Heart left ventricle (tissue), 16 donors: ENCODE results near the gene ST7. TPM values are rescaled to one million over a fixed set of nuclear protein-coding genes. Genes with fewer than 3 reads are reported as not detected.
A peak's percentile ranks its signal among the peaks of the same experiment; 100 is the strongest.

Source experiments
- ATAC-seq, 4 donors: fragments of 200-7000 bp; cut with Tn5 transposase; one replicate each; pipeline ENCODE4 v1.9.1; 2020 to 2022; ENCODE audit warnings: moderate library complexity in 4 of 4, mild to moderate bottlenecking in 3 of 4, moderate number of reproducible peaks in 1 of 4
- DNase-seq, 5 donors: peaks; one replicate each; pipeline ENCODE4 v3.0.0-alpha.2; 2020
- H3K27ac ChIP-seq, 12 donors: fragments of 200-600 bp; sonication (generic) in 4 of 12; one replicate each; pipeline versions ENCODE4 v1.5.0 to v1.8.0; 2016 to 2022; ENCODE audit warnings: mild to moderate bottlenecking in 2 of 12
- H3K27me3 ChIP-seq, 9 donors: fragments of 200-600 bp; sonication (generic) in 2 of 9; one replicate each; pipeline versions ENCODE4 v1.5.1 to v1.8.0; 2016 to 2022; ENCODE audit warnings: mild to moderate bottlenecking in 3 of 9
- H3K36me3 ChIP-seq, 9 donors: fragments of 200-600 bp; sonication (generic) in 2 of 9; one replicate each; pipeline versions ENCODE4 v1.5.0 to v1.8.0; 2018 to 2022; ENCODE audit warnings: mild to moderate bottlenecking in 2 of 9
- H3K4me1 ChIP-seq, 12 donors: fragments of 200-600 bp; sonication (generic) in 4 of 12; one replicate each; pipeline versions ENCODE4 v1.5.0 to v1.8.0; 2016 to 2022; ENCODE audit warnings: mild to moderate bottlenecking in 3 of 12
- H3K4me3 ChIP-seq, 12 donors: fragments of 200-600 bp; sonication (generic) in 4 of 12; one replicate each; pipeline versions ENCODE4 v1.5.0 to v1.8.0; 2017 to 2022; ENCODE audit warnings: mild to moderate bottlenecking in 9 of 12, moderate library complexity in 4 of 12
- H3K9me3 ChIP-seq, 12 donors: fragments of 200-600 bp; sonication (generic) in 4 of 12; one replicate each; pipeline versions ENCODE4 v1.5.0 to v1.8.0; 2016 to 2022; ENCODE audit warnings: mild to moderate bottlenecking in 1 of 12
- CTCF ChIP-seq, 12 donors: fragments of 200-600 bp; sonication (generic) in 4 of 12; IDR thresholded peaks; one replicate each; pipeline versions ENCODE4 v1.5.0 to v1.8.0; 2018 to 2022; ENCODE audit warnings: antibody characterized with exemption in 12 of 12, mild to moderate bottlenecking in 5 of 12
- POLR2A ChIP-seq, 2 donors: fragments of 450-650 bp; IDR thresholded peaks; one replicate each; pipeline ENCODE4 v1.6.1; 2017; ENCODE audit warnings: antibody characterized with exemption in 2 of 2, mild to moderate bottlenecking in 2 of 2, moderate library complexity in 2 of 2
- WGBS, 4 donors: extraction: QIAGEN DNeasy Blood & Tissue Kit in 2 of 4; methylation state at CpG; one replicate each; pipeline versions ENCODE4 v1.1.5 to v1.1.7; 2013 to 2018; 5-methylcytosine and 5-hydroxymethylcytosine counted together
- intact Hi-C, 10 donors: fragments of 100-400 bp; cut with DNase I; formaldehyde crosslinking; loops; one replicate each; pipeline versions ENCODE4 v1.11.1 to v1.14.2; 2022
- polyA plus RNA-seq, 2 donors: library from polyadenylated mRNA; stranded (reverse); fragments of 200-250 nt; gene quantifications; one replicate each; pipeline ENCODE4 v1.2.3, GENCODE V29; 2013
- total RNA-seq, 9 donors: library from RNA; depleted of rRNA in 2 of 9; stranded (reverse); fragments of >200 nt in 2 of 9; fragmentation: NEBNext Ultra II Directional in 3 of 9; extraction: Animal tissue kit (Norgen Biotek cat#: 25700) in 3 of 9; gene quantifications; one replicate each; pipeline versions ENCODE4 v1.1.0 to v1.2.4, GENCODE V29; 2016 to 2023
- donor health status: ischemic (EF 13 %, LVEDD 7.1; RV severe dilation, severe dysfunction).
- donor health status: healthy with polysubstance abuse.
- donor health status: DM: no; HTN: yes; CAD: no.
- donor health status: DM: no; HTN: no; CAD: no.
- donor health status: ischemic (EF 25% LVEDD 6.9; RV normal size, moderate dysfunction).
- donor health status: ischemic (EF 25% LVEDD 5.7; RV mildly dilated, moderate dysfunction).
- donor health status: healthy.
- donor health status: DM: yes; HTN: yes; CAD: no.
- donor health status: ischemic (EF 35%, LVEDD 5.7; RV mildly dilated, moderate dysfunction).
- donor health status: nonischemic (EF 11% LVEDD 7.7; RV severe dilation, severe dysfunction).
- donor health status: DM: yes; HTN: yes; CAD: no.
- donor health status: PGD.
- donor health status: ischemic (EF 29% LVEDD 5.4; RV normal size, mild dysfunction).
- donor health status: nonischemic (EF 23%, LVEDD 6.1; RV moderate dilation, normal function).

ST7 gene
- total and polyA plus RNA-seq, 11 donors = 16.0 to 41.3 (median 25.5) TPM

DNA sequence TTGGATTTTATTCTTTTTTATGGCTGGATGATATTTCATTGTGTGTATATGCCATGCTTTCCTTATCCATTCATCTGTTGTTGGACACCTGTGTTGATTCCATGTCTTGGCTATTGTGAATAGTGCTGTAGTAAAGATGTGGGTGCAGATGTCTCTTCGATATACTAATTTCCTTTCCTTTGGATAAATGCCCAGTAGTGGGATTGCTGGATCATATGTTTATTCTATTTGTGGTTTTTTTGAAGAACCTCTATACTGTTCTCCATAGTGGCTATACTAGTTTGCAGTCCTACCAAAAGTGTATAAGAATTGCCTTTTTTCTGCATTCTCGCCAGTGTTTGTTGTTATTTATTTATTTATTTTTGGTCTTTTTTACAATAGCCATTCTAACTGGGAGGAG lies 209.8 kb downstream of the ST7 start:
- Histone ChIP-seq H3K4me1 (peaks cover 0 to 34% (median 13%) of the 10 kb centered on the region in 12 donors), H3K9me3 (no peaks in the 10 kb centered on the region), H3K27me3 (no peaks in the 10 kb centered on the region), H3K27ac (no peak overlapping the region), H3K4me3 (no peak overlapping the region), H3K36me3 (no peaks in the 10 kb centered on the region)
- intact Hi-C loops = no loop called here
- WGBS, 4 donors = 89 to 98% (median 92%) methylated on average over 2 of the region's 2 CpGs
- ATAC-seq (no peak), DNase-seq (no peak)
- TF ChIP-seq POLR2A (IDR thresholded peaks at IDR 0.05) (no peak), CTCF (IDR thresholded peaks at IDR 0.05) (no peak)

DNA sequence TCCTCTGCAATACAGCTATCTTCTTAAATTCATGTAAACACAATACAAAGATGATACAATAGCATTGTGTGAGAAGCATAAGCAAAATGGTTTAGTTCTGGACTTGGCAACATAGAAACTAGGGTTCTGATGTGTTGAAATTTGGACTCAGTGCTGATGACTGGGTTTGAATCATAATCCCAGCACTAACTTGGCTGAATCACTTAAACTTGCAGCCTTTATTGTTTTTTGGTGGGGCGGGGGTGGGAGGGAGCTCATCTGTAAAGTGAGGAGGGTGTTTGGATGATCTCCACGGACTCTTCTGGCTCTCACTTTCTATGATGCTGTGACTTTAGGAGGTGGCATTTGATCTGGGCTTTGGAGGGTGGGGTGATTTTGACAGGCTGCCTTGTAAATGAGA lies 211.3 kb downstream of the ST7 start:
- TF ChIP-seq CTCF (IDR thresholded peaks at IDR 0.05) = no peak
- TF ChIP-seq POLR2A (IDR thresholded peaks at IDR 0.05) = no peak
- H3K9me3 ChIP-seq = no peaks in the 10 kb centered on the region
- intact Hi-C loops = no loop called here
- peaks cover 0 to 23% (median 4%) of the 10 kb centered on the region in 12 donors for H3K4me1 ChIP-seq
- ATAC-seq (peak in 1 of 4 donors; percentile 9), DNase-seq (no peak)
- WGBS, 4 donors = 57 to 79% (median 74%) methylated on average over 2 of the region's 2 CpGs
- no peak overlapping the region for H3K27ac ChIP-seq
- no peak overlapping the region for H3K4me3 ChIP-seq
- H3K27me3 ChIP-seq = no peaks in the 10 kb centered on the region
- H3K36me3 ChIP-seq = no peaks in the 10 kb centered on the region

- Histone ChIP-seq H3K4me3 (no peak overlapping the region), H3K27ac (no peak overlapping the region), H3K27me3 (no peaks in the 10 kb centered on the region), H3K4me1 (peaks cover 0 to 29% (median 6%) of the 10 kb centered on the region in 12 donors), H3K36me3 (peaks cover 0 to under 1% (median 0%) of the 10 kb centered on the region in 9 donors), H3K9me3 (no peaks in the 10 kb centered on the region)
- intact Hi-C loops = no loop called here
- ATAC-seq = peak; percentile 74 to 89 (median 84)
- 52 to 69% (median 60%) methylated on average over 4 of the region's 4 CpGs for WGBS, 4 donors
- DNase-seq = peak in 3 of 5 donors; percentile 18 to 42 (median 32)
- no peak for TF ChIP-seq CTCF (IDR thresholded peaks at IDR 0.05)
These were observed 212.4 kb downstream of the ST7 start for GRCh38 chr7:117165656-117166055.

DNA sequence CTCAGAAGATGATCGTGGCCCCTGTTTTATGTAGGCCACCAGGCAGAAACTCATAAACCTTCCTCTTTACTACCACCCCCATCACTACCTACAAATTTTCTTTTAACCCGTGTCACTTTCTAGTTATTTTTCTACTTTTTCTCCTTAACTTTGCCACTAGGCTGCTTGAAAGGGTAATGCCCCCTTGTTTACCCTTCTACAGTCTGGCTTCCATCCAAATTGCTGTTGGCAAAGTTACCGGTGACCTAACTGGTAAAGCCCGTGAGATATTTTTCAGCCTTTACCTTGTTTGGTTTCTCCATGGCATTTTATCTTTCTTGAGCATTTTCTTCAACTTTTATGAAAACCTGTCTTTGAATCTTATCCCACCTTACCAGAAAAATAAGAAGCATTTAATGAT lies 216.6 kb downstream of the ST7 start:
- H3K4me3 ChIP-seq = no peak overlapping the region
- peaks cover 0 to 21% (median 5%) of the 10 kb centered on the region in 12 donors for H3K4me1 ChIP-seq
- 69 to 75% (median 73%) methylated on average over 4 of the region's 4 CpGs for WGBS, 4 donors
- intact Hi-C loops = no loop called here
- peak overlapping the region in 2 of 12 donors; percentile 18 to 43 for H3K27ac ChIP-seq
- no peaks in the 10 kb centered on the region for H3K27me3 ChIP-seq
- ATAC-seq (peak in 1 of 4 donors; percentile 48), DNase-seq (peak in 1 of 5 donors; percentile 26)
- H3K9me3 ChIP-seq = no peaks in the 10 kb centered on the region
- TF ChIP-seq POLR2A (IDR thresholded peaks at IDR 0.05) (no peak), CTCF (IDR thresholded peaks at IDR 0.05) (no peak)
- peaks cover 0 to 37% (median 16%) of the 10 kb centered on the region in 9 donors for H3K36me3 ChIP-seq
